ENCODE results near the gene ZNF189. TPM values are rescaled to one million over a fixed set of nuclear protein-coding genes. Genes with fewer than 3 reads are reported as not detected.
A peak's percentile ranks its signal among the peaks of the same experiment; 100 is the strongest.

ZNF189 gene
- total RNA-seq, 1 experiment from 2014 or later, result 15.8 TPM

DNA sequence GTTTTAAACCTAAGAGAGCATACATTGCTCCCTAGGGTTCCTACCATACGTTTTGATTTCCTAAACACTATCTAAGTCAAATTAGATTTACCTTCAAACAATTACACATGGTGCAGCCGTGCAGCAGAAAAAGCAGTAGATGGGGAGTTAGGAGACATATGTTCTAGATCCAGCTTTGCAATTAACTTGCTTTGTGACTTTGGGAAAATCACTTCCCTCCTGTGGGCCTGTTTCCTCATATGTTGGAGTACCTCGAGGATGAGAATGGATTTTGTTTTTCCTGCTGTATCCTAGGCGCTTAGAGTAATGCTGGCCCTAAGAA, 944 bp upstream of the ZNF189 start:
- Histone ChIP-seq H3K23ac (ENCODE audit: insufficient read length, low read depth, low read length) (no peak overlapping the region), H3K27me3 (ENCODE audit: insufficient read depth, low read length) (no peaks in the 10 kb centered on the region), H3K4me2 (ENCODE audit: insufficient read depth, insufficient read length, low read length) (peak overlapping the region; percentile 71), H3K9ac (ENCODE audit: extremely low read depth, insufficient read length, low read length) (peak overlapping the region; percentile 98), H3K56ac (ENCODE audit: insufficient read length, low read depth, low read length) (no peak overlapping the region), H3K79me2 (ENCODE audit: insufficient read depth, low read length) (peaks cover 35% of the 10 kb centered on the region; the same call in 1 of the 2 replicates), H2BK20ac (ENCODE audit: low read depth, low read length, poor library complexity, severe bottlenecking) (no peak overlapping the region), H4K5ac (ENCODE audit: insufficient read length, low read depth, low read length) (peak overlapping the region; percentile 73), H4K20me1 (ENCODE audit: control insufficient read depth, insufficient read depth, insufficient read length) (peaks cover 2% of the 10 kb centered on the region), H3K23me2 (ENCODE audit: insufficient read length, low read depth, low read length, poor library complexity, severe bottlenecking) (peaks cover 3% of the 10 kb centered on the region), H2BK120ac (ENCODE audit: low read depth, low read length, poor library complexity, severe bottlenecking) (no peak overlapping the region), H3K9me3 (ENCODE audit: control insufficient read depth, low read depth, low read length) (no peaks in the 10 kb centered on the region), H4K91ac (ENCODE audit: insufficient read length, low read depth, low read length) (no peak overlapping the region), H3K4ac (ENCODE audit: low read depth, low read length) (no peak overlapping the region; the same call in 1 of the 2 replicates), H3K27ac (ENCODE audit: insufficient read length, low read depth, low read length) (no peak overlapping the region), H3K14ac (ENCODE audit: insufficient read depth, low read length) (peak overlapping the region; percentile 75; the same call in 1 of the 2 replicates), H4K8ac (replicated peaks; ENCODE audit: insufficient read length, low read depth, low read length) (no peak overlapping the region), H2BK12ac (ENCODE audit: insufficient read length, low read depth, low read length) (no peak overlapping the region), H2BK15ac (ENCODE audit: low read depth, low read length) (no peak overlapping the region), H2AFZ (ENCODE audit: low read length) (peak overlapping the region; percentile 11), H3K79me1 (ENCODE audit: insufficient read depth, low read depth, low read length, poor library complexity, severe bottlenecking) (peaks cover 10% of the 10 kb centered on the region), H3T11ph (ENCODE audit: low read length) (peak overlapping the region; percentile 41), H3K18ac (ENCODE audit: insufficient read length, low read depth, low read length) (no peak overlapping the region), H2AK5ac (ENCODE audit: insufficient read length, low read length) (no peak overlapping the region), H2BK5ac (ENCODE audit: insufficient read length, low read length) (no peak overlapping the region), H3K4me1 (ENCODE audit: insufficient read depth, low read length) (no peaks in the 10 kb centered on the region)
- WGBS (ENCODE audit: extremely low coverage, insufficient read length, low lambda C conversion rate), result no CpG with 5 or more reads among the region's 4 CpGs
- Mint-ChIP-seq H3K9me3 (peaks cover 24 to 32% of the 10 kb centered on the region in 2 experiments), H3K27me3 (ENCODE audit: low read depth) (no peaks in the 10 kb centered on the region), H3K36me3 (ENCODE audit: insufficient read depth in 1 of 3, low read depth in 3 of 3) (peaks cover 66 to 75% (median 69%) of the 10 kb centered on the region in 3 experiments), H3K4me1 (peaks cover 20% of the 10 kb centered on the region in 2 experiments), H3K4me3 (peak overlapping the region; percentile 97 to 98), H3K27ac (peak overlapping the region; percentile 97 to 100 (median 99); a peak in 6 of 7 replicates)
- TF ChIP-seq, protein P1, sequence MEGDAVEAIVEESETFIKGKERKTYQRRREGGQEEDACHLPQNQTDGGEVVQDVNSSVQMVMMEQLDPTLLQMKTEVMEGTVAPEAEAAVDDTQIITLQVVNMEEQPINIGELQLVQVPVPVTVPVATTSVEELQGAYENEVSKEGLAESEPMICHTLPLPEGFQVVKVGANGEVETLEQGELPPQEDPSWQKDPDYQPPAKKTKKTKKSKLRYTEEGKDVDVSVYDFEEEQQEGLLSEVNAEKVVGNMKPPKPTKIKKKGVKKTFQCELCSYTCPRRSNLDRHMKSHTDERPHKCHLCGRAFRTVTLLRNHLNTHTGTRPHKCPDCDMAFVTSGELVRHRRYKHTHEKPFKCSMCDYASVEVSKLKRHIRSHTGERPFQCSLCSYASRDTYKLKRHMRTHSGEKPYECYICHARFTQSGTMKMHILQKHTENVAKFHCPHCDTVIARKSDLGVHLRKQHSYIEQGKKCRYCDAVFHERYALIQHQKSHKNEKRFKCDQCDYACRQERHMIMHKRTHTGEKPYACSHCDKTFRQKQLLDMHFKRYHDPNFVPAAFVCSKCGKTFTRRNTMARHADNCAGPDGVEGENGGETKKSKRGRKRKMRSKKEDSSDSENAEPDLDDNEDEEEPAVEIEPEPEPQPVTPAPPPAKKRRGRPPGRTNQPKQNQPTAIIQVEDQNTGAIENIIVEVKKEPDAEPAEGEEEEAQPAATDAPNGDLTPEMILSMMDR (conservative IDR thresholded peaks at IDR 0.05), result no peak
- no peak for DNase-seq
